ENCODE measurements around the gene ADAMTS7.
"Not testable (repeated sequence)": the region's sequence is repeated elsewhere in the genome, so short reads cannot be mapped to it uniquely, and the experiment has no call there.

ADAMTS7 gene

GRCh38 chr15:78822514-78822913, 11.2 kb upstream of the ADAMTS7 start:
- no peak for DNase-seq

- no peak for DNase-seq
Observed at GRCh38 chr15:78811825-78812183, 540 bp upstream of the ADAMTS7 start.

GRCh38 chr15:78810362-78811123, 721 bp downstream of the ADAMTS7 start:
- DNase-seq: peak; percentile 34

GRCh38 chr15:78810003-78810361, 1.3 kb downstream of the ADAMTS7 start:
- no peak for DNase-seq

GRCh38 chr15:78808550-78808949, 2.7 kb downstream of the ADAMTS7 start:
- DNase-seq: no peak

GRCh38 chr15:78807359-78807758, 3.9 kb downstream of the ADAMTS7 start:
- no peak for DNase-seq

GRCh38 chr15:78804391-78804792, 6.9 kb downstream of the ADAMTS7 start:
- DNase-seq: no peak

- no peak for DNase-seq
Observed at GRCh38 chr15:78800806-78801205, 10.5 kb downstream of the ADAMTS7 start.

- no peak for DNase-seq
Observed at GRCh38 chr15:78800189-78800588, 11.1 kb downstream of the ADAMTS7 start.

GRCh38 chr15:78799102-78799501, 12.2 kb downstream of the ADAMTS7 start:
- DNase-seq: not testable (repeated sequence)

- not testable (repeated sequence) for DNase-seq
Observed at GRCh38 chr15:78798355-78798754, 12.9 kb downstream of the ADAMTS7 start.

- DNase-seq: no peak
Observed at GRCh38 chr15:78797951-78798350, 13.3 kb downstream of the ADAMTS7 start.

GRCh38 chr15:78796510-78796909, 14.8 kb downstream of the ADAMTS7 start:
- DNase-seq: no peak

- DNase-seq: no peak
Observed at GRCh38 chr15:78795043-78795442, 16.2 kb downstream of the ADAMTS7 start.

GRCh38 chr15:78794446-78794845, 16.8 kb downstream of the ADAMTS7 start:
- not testable (repeated sequence) for DNase-seq

GRCh38 chr15:78791357-78791756, 19.9 kb downstream of the ADAMTS7 start:
- DNase-seq: no peak

GRCh38 chr15:78790027-78790426, 21.2 kb downstream of the ADAMTS7 start:
- DNase-seq: no peak

GRCh38 chr15:78789615-78790014, 21.6 kb downstream of the ADAMTS7 start:
- no peak for DNase-seq

- no peak for DNase-seq
Observed at GRCh38 chr15:78788016-78788660, 23.1 kb downstream of the ADAMTS7 start.

- DNase-seq: peak; percentile 14
Observed at GRCh38 chr15:78782402-78782801, 28.9 kb downstream of the ADAMTS7 start.

- DNase-seq: not testable (repeated sequence)
Observed at GRCh38 chr15:78781381-78781780, 29.9 kb downstream of the ADAMTS7 start.

- not testable (repeated sequence) for DNase-seq
Observed at GRCh38 chr15:78779975-78780374, 31.3 kb downstream of the ADAMTS7 start.

- not testable (repeated sequence) for DNase-seq
Observed at GRCh38 chr15:78779176-78779785, 32.0 kb downstream of the ADAMTS7 start.

GRCh38 chr15:78778422-78778821, 32.8 kb downstream of the ADAMTS7 start:
- DNase-seq: no peak

Measured in fibroblast of upper back skin (primary cell).